Measurements from ENCODE around the gene HSD17B7. TPM values are rescaled to one million over a fixed set of nuclear protein-coding genes. Genes with fewer than 3 reads are reported as not detected.
"Not testable (repeated sequence)": the region's sequence is repeated elsewhere in the genome, so short reads cannot be mapped to it uniquely, and the experiment has no call there.

Gene HSD17B7, protein sequence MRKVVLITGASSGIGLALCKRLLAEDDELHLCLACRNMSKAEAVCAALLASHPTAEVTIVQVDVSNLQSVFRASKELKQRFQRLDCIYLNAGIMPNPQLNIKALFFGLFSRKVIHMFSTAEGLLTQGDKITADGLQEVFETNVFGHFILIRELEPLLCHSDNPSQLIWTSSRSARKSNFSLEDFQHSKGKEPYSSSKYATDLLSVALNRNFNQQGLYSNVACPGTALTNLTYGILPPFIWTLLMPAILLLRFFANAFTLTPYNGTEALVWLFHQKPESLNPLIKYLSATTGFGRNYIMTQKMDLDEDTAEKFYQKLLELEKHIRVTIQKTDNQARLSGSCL
- 10 to 100 TPM; 23.5 to 32.6 (median 26.3) TPM for total RNA-seq

GRCh38 chr1:162790303-162790984 lies at the start of gene HSD17B7:
Gene HSD17B7 (plus strand): TSS chr1:162790702. CDS start chr1:162790801, 99 bp downstream.
- peak in 1 of 2 donors; percentile 80 for TF ChIP-seq POLR2A (IDR thresholded peaks at IDR 0.05)
- TF ChIP-seq, protein P1, sequence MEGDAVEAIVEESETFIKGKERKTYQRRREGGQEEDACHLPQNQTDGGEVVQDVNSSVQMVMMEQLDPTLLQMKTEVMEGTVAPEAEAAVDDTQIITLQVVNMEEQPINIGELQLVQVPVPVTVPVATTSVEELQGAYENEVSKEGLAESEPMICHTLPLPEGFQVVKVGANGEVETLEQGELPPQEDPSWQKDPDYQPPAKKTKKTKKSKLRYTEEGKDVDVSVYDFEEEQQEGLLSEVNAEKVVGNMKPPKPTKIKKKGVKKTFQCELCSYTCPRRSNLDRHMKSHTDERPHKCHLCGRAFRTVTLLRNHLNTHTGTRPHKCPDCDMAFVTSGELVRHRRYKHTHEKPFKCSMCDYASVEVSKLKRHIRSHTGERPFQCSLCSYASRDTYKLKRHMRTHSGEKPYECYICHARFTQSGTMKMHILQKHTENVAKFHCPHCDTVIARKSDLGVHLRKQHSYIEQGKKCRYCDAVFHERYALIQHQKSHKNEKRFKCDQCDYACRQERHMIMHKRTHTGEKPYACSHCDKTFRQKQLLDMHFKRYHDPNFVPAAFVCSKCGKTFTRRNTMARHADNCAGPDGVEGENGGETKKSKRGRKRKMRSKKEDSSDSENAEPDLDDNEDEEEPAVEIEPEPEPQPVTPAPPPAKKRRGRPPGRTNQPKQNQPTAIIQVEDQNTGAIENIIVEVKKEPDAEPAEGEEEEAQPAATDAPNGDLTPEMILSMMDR (IDR thresholded peaks at IDR 0.05), result peak in 2 of 6 experiments; percentile 27 to 28
- peak; percentile 82 to 83 for DNase-seq

GRCh38 chr1:162740755-162741154 lies 49.7 kb upstream of the HSD17B7 start:
- no peaks in the 10 kb centered on the region for H3K36me3 ChIP-seq
- no peaks in the 10 kb centered on the region for H3K9me3 ChIP-seq
- intact Hi-C loops (cut with DNase I), result no loop called here
- H3K27me3 ChIP-seq, result no peaks in the 10 kb centered on the region
- H3K4me3 ChIP-seq (replicated peaks in 1 of 3), result no peak overlapping the region
- H3K27ac ChIP-seq, result no peak overlapping the region
- 81 to 82% methylated on average over 4 of the region's 4 CpGs for WGBS, 2 donors
- TF ChIP-seq, protein P1 (IDR thresholded peaks at IDR 0.05), result no peak
- TF ChIP-seq POLR2A (IDR thresholded peaks at IDR 0.05), result no peak
- peaks cover 0 to 8% of the 10 kb centered on the region in 2 donors for H3K4me1 ChIP-seq
- no peak for DNase-seq

More at GRCh38 chr1:162790303-162790984, at the start of gene HSD17B7:
- H3K27me3 ChIP-seq; H3K9me3 ChIP-seq; H3K36me3 ChIP-seq; H3K4me1 ChIP-seq; intact Hi-C loops (cut with DNase I): not testable (repeated sequence)
- WGBS, 2 donors, result 3 to 6% methylated on average over 8 to 22 of the region's 49 CpGs
- H3K27ac ChIP-seq, result peak within 1 kb of the TSS; percentile 83 to 99 (median 88)
- H3K4me3 ChIP-seq (replicated peaks in 1 of 3), result peak within 1 kb of the TSS in 2 of 3 donors; percentile 27 to 34

DNA sequence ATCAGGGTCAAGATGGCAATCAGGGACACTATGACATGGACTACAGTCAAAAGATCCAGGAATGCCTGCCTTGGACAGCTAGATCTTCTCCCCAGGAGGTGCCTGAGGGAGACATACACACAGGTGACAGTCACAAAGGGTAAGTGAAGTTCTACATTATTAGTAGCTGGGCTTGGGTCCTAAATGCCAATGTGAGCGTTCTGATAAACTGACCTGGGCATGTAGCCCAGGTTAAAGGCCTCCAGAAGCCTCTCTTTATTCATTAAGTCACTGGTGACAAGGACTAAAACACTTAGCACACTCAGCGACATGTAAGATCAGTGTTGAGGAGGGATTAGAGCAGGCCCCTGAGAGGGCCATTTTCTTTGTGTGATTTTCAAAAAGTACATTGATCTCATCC lies 48.9 kb upstream of the HSD17B7 start:
- Histone ChIP-seq H3K36me3 (no peaks in the 10 kb centered on the region), H3K4me3 (replicated peaks in 1 of 3) (no peak overlapping the region), H3K27ac (no peak overlapping the region), H3K9me3 (no peaks in the 10 kb centered on the region), H3K27me3 (no peaks in the 10 kb centered on the region), H3K4me1 (no peaks in the 10 kb centered on the region)
- WGBS, 2 donors, result 78 to 85% methylated on average over 2 of the region's 2 CpGs
- intact Hi-C loops (cut with DNase I), result no loop called here
- no peak for DNase-seq
- TF ChIP-seq POLR2A (IDR thresholded peaks at IDR 0.05), result no peak
- TF ChIP-seq, protein P1 (IDR thresholded peaks at IDR 0.05), result no peak

GRCh38 chr1:162746264-162746942 lies 44.1 kb upstream of the HSD17B7 start:
- H3K4me1 ChIP-seq; H3K27me3 ChIP-seq; H3K27ac ChIP-seq; DNase-seq; H3K9me3 ChIP-seq; intact Hi-C loops (cut with DNase I); H3K4me3 ChIP-seq (replicated peaks in 1 of 3); H3K36me3 ChIP-seq: not testable (repeated sequence)
- WGBS, 2 donors, result 95 to 99% methylated on average over 14 of the region's 14 CpGs

DNA sequence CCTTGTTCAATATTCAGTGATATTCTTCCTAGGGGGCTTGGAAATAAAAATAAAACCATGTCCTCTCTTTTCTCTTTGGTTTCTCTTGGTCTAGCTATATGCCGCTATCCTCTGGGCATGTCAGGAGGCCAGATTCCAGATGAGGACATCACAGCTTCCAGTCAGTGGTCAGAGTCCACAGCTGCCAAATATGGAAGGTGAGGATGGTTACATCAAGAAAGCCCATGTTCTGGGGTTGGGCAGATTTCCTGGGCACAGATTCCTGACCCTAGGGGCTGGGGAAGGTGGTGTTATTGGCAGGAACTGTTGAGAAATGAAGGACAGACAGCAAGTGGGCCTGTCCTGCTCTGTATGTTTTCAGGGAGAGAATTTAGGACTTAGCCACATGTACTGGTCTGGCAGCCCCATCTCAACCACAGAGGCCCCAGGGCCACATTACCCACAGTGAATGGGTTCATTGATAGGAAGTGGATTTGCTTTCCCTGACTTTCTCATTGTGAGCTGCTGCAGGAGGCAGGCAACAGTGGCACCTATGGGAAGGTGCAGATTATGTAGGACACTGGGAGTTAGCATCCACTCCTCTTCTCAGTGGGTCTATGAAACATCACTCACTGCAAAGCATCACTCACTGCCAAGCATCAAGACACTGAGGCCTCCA lies 37.4 kb upstream of the HSD17B7 start:
- H3K4me1 ChIP-seq, result no peaks in the 10 kb centered on the region
- 95 to 100% methylated on average over 1 of the region's 1 CpG for WGBS, 2 donors
- intact Hi-C loops (cut with DNase I), result no loop called here
- no peak for DNase-seq
- no peaks in the 10 kb centered on the region for H3K36me3 ChIP-seq
- H3K9me3 ChIP-seq, result no peaks in the 10 kb centered on the region
- H3K4me3 ChIP-seq (replicated peaks in 1 of 3), result no peak overlapping the region
- no peaks in the 10 kb centered on the region for H3K27me3 ChIP-seq
- no peak overlapping the region for H3K27ac ChIP-seq
- no peak for TF ChIP-seq POLR2A (IDR thresholded peaks at IDR 0.05)
- TF ChIP-seq, protein P1 (IDR thresholded peaks at IDR 0.05), result no peak

Measured in thyroid gland (tissue), 4 donors.